VCaP (cell line): ENCODE results near the gene RAD51B.

ENCODE experiments used
- H3K27ac ChIP-seq: fragments of 450-650 bp; 2 replicates; pipeline ENCODE4 v1.5.1; 2017
- TF ChIP-seq, protein P1 (sequence below): fragments of 450-650 bp; conservative IDR thresholded peaks from 2 replicates; pipeline ENCODE4 v1.5.1; 2017; ENCODE audit warnings: mild to moderate bottlenecking, moderate library complexity

Gene RAD51B

GRCh38 chr14:68702135-68702534, 882.6 kb downstream of the RAD51B start:
- H3K27ac ChIP-seq: no peak overlapping the region
- TF ChIP-seq, protein P1, sequence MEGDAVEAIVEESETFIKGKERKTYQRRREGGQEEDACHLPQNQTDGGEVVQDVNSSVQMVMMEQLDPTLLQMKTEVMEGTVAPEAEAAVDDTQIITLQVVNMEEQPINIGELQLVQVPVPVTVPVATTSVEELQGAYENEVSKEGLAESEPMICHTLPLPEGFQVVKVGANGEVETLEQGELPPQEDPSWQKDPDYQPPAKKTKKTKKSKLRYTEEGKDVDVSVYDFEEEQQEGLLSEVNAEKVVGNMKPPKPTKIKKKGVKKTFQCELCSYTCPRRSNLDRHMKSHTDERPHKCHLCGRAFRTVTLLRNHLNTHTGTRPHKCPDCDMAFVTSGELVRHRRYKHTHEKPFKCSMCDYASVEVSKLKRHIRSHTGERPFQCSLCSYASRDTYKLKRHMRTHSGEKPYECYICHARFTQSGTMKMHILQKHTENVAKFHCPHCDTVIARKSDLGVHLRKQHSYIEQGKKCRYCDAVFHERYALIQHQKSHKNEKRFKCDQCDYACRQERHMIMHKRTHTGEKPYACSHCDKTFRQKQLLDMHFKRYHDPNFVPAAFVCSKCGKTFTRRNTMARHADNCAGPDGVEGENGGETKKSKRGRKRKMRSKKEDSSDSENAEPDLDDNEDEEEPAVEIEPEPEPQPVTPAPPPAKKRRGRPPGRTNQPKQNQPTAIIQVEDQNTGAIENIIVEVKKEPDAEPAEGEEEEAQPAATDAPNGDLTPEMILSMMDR: no peak

- H3K27ac ChIP-seq: no peak overlapping the region
- TF ChIP-seq, protein P1: no peak
These were observed 883.0 kb downstream of the RAD51B start for GRCh38 chr14:68702578-68702977.

- TF ChIP-seq, protein P1: no peak
- no peak overlapping the region for H3K27ac ChIP-seq
These were observed 883.5 kb downstream of the RAD51B start for GRCh38 chr14:68703093-68703492.

- no peak overlapping the region for H3K27ac ChIP-seq
- TF ChIP-seq, protein P1: no peak
These were observed 885.4 kb downstream of the RAD51B start for GRCh38 chr14:68704736-68705720.

DNA sequence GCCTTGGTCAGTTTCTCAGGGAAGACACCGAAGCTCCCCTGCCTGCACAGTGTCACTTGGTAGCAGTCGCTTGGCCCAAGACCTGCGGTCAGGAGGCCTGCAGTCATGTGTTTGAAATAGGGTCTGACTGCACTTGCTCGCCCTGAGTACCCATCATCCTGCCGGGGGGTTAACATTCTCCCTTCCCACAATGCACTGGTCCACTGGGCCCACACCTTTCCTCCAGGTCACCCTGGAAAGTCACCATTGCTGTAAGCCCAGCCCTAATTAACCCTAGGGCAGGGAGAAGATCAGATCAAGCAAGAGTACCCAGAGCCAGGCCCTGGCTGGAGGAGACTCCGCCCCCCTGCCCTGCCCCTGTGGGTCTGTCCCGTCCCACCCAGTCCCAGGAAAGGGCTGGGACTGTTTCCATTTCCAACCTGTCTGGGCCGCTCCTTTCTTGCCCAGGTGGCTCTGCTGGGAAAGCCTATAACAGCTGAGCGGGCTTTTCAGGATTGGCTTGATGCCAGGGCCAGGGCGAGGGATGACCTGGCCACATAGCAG, 886.2 kb downstream of the RAD51B start:
- H3K27ac ChIP-seq: no peak overlapping the region

GRCh38 chr14:68707482-68707881, 887.9 kb downstream of the RAD51B start:
- TF ChIP-seq, protein P1: no peak
- H3K27ac ChIP-seq: no peak overlapping the region

More for the DNA sequence above, 886.2 kb downstream of the RAD51B start:
- TF ChIP-seq, protein P1: no peak

- TF ChIP-seq, protein P1: no peak
- H3K27ac ChIP-seq: no peak overlapping the region
These were observed 888.8 kb downstream of the RAD51B start for GRCh38 chr14:68708343-68708742.
